Transverse colon (tissue), 4 donors: Measurements from ENCODE around the gene TANGO6.

Source experiments
- CTCF ChIP-seq, 5 experiments: fragments of 200-600 bp in 3 of 5; fragments of 450-650 bp in 2 of 5; sonication (generic) in 3 of 5; IDR thresholded peaks; 1 replicate in 2 of 5; 2 replicates in 3 of 5; pipeline ENCODE4 v1.5.1; 2016 to 2017; ENCODE audit warnings: antibody characterized with exemption in 5 of 5, inconsistent platforms in 3 of 5, mild to moderate bottlenecking in 2 of 5, moderate library complexity in 1 of 5
- EP300 ChIP-seq: sonication (generic); formaldehyde crosslinking; IDR thresholded peaks from one replicate; pipeline ENCODE4 v1.6.1; 2017; ENCODE audit warnings: antibody characterized with exemption, low read depth
- POLR2A ChIP-seq: fragments of 450-650 bp; IDR thresholded peaks from one replicate; pipeline ENCODE4 v1.6.1; 2016; ENCODE audit warnings: antibody characterized with exemption, mild to moderate bottlenecking, moderate library complexity
- POLR2AphosphoS5 ChIP-seq, 3 donors: sonication (generic); formaldehyde crosslinking; IDR thresholded peaks; one replicate each; pipeline ENCODE4 v1.6.1; 2016; ENCODE audit warnings: antibody characterized with exemption in 3 of 3

GRCh38 chr16:68887107-68887506, 43.8 kb downstream of the TANGO6 start:
- TF ChIP-seq CTCF (IDR thresholded peaks at IDR 0.05), result no peak
- TF ChIP-seq POLR2AphosphoS5 (IDR thresholded peaks at IDR 0.05), result no peak
- no peak for TF ChIP-seq EP300
- no peak for TF ChIP-seq POLR2A
